Kidney glomerular epithelial cell (primary cell): Measurements from ENCODE around the gene ITPKC.

ENCODE experiments used
- DNase-seq: peaks from one replicate; lab custom pipeline; 2025; lab: John Stamatoyannopoulos, UW

The ITPKC gene

GRCh38 chr19:40690693-40691420 lies 26.1 kb upstream of the ITPKC start:
- DNase-seq = peak; percentile 77

DNA sequence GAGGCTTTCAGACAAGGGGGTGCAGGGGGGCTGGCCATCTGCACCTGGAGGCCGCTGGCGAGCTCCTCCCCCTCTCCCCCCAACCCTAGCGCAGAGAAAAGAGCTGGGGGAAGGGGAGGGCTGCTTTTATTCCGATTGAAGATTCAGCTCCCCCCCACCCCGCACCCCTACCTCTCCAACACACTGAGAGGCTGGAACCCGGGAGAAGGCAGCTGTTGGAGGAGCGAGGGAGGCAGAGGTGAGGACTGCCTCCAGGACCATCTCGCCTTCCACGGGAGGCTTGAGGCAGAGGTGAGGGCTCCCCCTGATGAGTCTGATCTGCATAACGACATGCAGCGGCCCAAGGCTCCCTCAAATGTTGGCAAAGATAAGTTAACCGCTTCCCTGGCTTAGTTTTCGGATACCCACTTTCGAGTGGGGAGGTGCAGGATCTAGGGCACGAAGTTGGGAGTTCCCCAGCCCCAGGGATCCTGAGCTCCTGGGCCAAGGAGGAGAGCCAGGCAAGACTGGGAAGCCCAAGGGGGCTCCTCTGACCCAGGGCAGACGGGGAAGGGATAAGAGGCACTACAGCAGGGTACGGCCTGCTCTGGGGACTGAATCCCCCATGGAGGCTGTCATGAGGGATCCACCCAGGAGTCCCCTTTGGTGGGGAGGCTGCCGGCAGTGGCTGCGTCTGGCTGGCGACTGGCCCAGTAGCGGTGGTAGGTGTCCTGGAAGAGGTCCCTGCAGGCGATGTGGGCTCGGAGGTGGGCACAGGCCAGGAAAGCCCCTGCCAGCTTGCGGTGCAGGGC lies 25.3 kb upstream of the ITPKC start:
- no peak for DNase-seq

GRCh38 chr19:40692212-40692551 lies 24.7 kb upstream of the ITPKC start:
- DNase-seq = no peak

DNA sequence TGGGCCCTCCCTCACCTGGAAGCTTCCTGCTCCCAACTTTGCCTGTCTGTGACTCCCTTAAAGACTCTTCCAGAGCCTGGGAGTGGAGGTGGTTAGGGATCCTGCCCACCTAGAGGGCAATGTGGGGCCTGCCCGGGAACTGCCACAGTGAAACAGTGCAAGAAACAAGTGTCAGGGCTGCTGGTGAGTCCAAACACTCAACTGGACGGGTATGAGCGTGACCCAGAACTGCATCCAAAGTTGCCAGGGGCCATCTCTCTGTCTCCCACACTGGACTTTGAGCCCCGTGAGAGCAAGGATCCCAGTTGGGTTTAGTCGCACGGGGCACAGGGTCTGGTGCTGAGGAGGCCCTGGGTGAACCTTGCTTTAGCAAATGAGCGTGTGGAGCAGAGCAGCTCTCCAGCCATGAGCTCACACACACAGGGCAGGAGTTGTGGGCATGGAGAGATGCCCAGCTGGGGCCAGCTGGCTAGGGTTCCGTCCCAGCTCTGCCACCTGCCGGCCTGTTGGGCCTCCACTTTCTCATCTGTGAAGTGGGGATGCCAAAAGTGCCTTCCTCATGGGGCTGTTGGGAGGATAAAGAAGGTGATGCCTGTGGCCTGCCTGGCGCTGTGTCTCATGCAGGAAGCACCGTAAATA lies 23.6 kb upstream of the ITPKC start:
- DNase-seq = no peak

DNA sequence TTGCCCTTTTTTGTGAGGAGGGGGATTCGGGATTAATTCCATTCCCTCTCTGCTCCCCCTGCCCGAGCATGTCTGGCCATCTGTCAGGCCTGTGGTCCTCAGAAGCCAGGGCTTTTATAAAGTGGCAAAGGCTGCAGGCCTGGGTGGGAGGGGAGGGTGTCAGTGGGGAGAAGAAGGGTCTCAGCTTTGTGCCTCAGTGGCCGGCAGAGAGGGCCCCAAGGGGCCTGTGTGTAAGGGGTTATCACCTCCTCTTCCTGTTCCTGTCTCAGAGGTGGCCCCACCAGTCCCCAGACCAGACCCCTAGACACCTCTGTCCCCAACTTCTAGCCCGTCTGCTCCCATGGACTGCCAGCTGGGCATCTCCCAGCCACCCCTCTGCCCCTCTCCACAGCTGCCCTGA lies 23.0 kb upstream of the ITPKC start:
- DNase-seq = no peak

DNA sequence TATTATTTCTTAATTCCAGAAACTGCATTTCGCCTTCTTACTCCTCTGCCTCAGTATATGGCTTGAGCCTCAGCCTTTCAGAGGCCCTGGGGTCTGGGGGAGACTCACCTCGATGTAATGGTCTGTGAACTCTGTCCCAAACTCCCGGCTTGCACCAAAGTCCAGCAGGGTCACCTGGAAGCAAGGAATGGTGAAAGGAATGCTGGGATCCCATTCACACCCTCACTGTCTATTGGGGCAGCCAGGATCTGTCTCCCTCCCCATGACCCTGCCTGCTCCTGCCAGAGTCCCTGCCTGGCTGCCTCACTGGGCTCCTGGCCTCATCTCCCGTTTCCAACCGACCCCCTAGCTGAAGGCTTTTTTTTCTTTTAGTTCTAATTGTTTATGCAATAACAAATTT lies 21.0 kb upstream of the ITPKC start:
- no peak for DNase-seq

- no peak for DNase-seq
Measured at GRCh38 chr19:40697007-40697406, 19.9 kb upstream of the ITPKC start.

DNA sequence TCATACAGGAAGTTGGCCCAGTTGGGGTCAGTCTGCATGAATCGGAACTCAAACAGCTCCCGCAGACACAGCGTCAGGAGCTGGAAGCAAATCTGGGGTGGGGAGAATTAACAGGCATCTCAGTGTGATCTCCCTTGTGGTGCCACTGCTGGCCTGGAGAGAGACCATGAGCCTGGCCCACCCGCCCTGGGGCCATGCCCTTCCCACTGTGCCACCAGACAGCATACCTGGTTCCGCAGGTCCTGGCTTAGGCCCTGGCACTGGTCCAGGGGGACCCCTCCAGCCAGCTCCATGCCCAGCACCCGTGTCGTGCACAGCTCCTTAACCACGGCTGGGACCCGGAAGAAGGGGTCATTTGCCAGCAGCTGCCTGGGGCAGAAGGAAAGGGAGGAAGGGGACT lies 16.8 kb upstream of the ITPKC start:
- no peak for DNase-seq

DNA sequence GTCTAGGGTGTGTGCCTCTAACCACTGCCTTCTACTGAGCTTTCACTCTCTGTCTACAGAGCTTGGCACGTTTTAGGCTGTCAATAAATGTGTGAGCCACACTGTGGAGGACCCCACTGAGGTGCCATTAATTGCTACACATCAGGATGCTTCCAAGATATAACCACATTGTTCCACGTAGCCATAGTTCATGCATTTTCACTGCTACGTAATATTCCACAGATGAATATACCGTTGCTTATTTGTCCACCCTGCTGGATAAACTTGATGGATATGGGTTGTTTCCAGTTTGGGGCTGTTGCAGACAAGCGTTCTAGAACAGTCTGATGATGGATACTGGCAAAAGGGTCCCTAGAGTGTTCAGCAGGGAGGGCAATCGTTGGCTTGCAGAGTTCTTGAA lies 15.2 kb upstream of the ITPKC start:
- no peak for DNase-seq

GRCh38 chr19:40702337-40703012 lies 14.4 kb upstream of the ITPKC start:
- DNase-seq = no peak

GRCh38 chr19:40703029-40703755 lies 13.7 kb upstream of the ITPKC start:
- no peak for DNase-seq

- DNase-seq = no peak
Measured at GRCh38 chr19:40704491-40705361, 12.2 kb upstream of the ITPKC start.

GRCh38 chr19:40705362-40705651 lies 11.6 kb upstream of the ITPKC start:
- DNase-seq = no peak

DNA sequence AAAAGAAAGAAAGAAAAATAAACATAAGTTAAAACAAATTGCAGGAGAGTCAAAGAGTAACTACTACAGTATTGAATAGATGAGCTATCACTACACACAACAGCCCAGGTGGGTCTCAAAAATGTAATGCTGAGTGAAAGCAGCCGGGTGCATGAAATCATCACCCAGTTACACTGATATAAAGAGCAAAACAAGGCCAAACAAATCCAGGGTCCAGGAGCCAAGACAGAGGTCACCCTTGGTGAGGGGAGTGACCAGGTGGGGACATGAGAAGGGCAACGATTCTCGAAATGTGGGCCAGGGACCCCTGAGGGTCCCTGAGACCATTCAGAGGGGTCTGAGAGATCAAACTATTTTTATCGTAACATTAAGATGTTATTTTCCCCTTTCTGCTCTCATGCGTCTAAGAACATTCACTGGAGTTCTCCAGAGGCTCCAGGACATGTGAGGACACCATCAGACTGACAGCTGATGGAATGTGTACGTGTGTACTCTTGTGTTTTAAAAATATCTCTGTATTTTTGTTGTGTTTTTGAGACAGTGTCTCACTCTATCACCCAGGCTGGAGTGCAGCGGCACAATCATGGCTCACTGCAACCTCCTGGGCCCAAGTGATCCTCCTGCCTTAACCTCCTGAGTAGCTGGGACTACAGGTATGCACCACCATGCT lies 10.8 kb upstream of the ITPKC start:
- DNase-seq = no peak

GRCh38 chr19:40707615-40708014 lies 9.3 kb upstream of the ITPKC start:
- DNase-seq = no peak

- DNase-seq = no peak
Measured at GRCh38 chr19:40709817-40710216, 7.1 kb upstream of the ITPKC start.

GRCh38 chr19:40713939-40714338 lies 3.0 kb upstream of the ITPKC start:
- no peak for DNase-seq

DNA sequence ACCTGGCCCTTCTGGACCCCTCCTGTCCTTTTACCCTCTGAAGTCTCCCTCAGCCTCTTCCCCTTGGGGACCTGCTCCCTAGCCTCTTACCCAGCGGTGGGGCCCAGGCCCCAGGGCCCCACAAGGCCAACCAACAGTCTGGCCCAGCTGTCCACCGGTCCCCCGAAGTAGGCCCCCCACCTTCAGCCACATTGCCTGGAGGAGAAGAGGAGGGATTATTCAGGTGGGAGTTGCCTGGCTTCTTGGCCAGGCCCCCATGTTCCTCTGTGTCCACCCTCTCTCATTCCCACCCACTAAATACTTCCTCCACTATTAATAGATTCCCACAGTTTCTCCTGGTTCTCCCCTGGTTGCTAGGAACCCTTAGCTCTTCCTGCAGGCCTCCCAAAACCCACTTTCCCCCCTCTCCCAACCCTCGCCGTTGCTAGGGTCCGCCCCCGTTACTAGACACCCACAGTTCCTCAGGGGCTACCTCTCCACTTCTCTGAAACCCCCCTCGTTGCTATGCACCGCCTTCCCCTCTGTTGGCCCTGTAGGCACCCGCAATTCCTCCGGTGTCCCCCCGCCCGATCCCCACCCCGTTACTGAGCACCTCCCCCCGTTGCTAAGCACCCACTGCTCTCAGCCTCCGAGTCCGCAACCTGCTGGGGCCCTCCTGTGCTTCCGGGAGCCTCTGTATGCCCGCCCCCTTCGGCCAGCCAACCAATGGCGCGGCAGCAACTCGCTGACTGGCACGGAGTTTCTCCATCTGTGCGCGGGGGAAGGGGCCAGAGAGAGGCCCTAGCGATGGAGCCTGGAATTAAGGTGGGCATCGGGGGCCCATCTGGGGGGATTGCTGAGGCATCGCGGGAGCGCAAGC lies 2.2 kb upstream of the ITPKC start:
- peak; percentile 89 for DNase-seq

DNA sequence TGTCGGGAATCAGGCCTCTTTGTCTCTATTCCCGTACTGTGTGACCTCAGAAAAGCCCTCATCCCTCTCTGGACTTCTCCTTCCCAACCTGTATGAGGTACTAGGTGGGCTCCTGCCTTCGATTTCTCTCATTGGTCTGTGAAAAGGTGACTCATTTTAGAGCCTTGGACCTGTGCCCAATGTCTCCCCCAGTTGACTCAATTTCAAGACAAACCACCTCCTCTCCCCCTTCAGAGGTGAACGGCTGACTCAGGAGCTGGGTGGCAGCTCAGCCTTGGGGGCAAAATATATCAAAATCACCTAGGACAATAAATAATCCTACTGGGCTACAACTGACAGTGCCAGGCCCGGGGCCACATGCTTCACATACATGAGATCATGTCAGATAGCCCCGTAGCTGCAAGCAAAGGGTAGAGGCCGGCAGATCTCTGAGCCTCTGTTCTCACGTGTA lies 856 bp upstream of the ITPKC start:
- peak; percentile 98 for DNase-seq
